ENCODE data around the gene SUSD4. TPM values are rescaled to one million over a fixed set of nuclear protein-coding genes. Genes with fewer than 3 reads are reported as not detected.

The SUSD4 gene
- total and polyA plus RNA-seq, 2 of the 4 experiments (the other 2 are of a cell fraction): 1.8 to 2.7 TPM

DNA sequence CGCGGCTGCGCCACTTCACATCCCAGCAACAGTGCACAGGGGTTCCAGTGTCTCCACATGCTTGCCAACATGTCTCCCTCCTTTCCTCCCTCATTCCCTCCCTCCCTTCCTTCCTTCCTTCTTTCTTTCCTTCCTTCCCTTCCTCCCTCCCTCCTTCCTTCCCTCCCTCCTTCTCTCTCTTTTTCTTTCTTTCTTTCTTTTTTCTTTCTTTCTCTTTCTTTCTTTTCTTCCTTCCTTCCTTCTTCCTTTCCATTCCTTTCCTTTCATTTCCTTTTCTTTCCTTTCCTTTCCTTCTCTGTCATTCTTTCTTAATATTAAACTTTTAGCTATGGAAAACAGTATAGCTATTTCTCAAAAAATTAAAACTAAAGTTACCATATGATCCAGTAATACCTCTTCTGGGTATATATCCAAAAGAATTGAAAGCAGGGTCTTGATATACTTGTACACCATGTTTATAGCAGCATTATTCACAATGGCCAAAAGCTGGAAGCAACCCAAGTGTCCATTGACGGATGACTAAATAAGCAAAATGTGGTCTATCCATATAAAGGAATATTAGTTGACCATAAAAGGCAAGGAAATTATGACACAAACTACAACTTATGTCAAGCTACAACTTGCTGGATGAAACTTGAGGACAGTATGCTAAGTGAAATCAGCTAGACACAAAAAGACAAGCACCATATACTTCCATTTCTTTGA is 165.9 kb downstream of the SUSD4 start:
- no peak overlapping the region for H2AK9ac ChIP-seq (replicated peaks; ENCODE audit: low read depth, low read length, poor library complexity)

More for the DNA sequence above, 165.9 kb downstream of the SUSD4 start:
- ChIA-PET POLR2A (ENCODE audit: unreplicated experiment) (no interaction called here), CTCF (no interaction called here)
- Histone ChIP-seq H3K4me2 (ENCODE audit: low read depth, low read length) (no peak overlapping the region), H3K4ac (ENCODE audit: low read depth, low read length) (no peak overlapping the region), H4K20me1 (ENCODE audit: insufficient read depth, low read length) (no peaks in the 10 kb centered on the region), H3K9me3 (ENCODE audit: control insufficient read depth, insufficient read depth, low read length) (no peaks in the 10 kb centered on the region), H2BK5ac (ENCODE audit: low read depth, low read length, poor library complexity, severe bottlenecking) (no peak overlapping the region), H3K79me1 (ENCODE audit: low read depth in 1 of 2, low read length in 2 of 2) (no peaks in the 10 kb centered on the region), H2AFZ (replicated peaks; ENCODE audit: low read length, poor library complexity) (no peak overlapping the region), H3K14ac (replicated peaks; ENCODE audit: low read depth, low read length) (no peak overlapping the region), H3K36me3 (ENCODE audit: control insufficient read depth, insufficient read depth, low read length) (no peaks in the 10 kb centered on the region), H2AK5ac (ENCODE audit: low read depth, low read length) (no peak overlapping the region), H2BK20ac (ENCODE audit: low read depth, low read length) (no peak overlapping the region), H4K8ac (ENCODE audit: low read depth in 2 of 2, low read length in 2 of 2) (no peak overlapping the region), H3K9ac (ENCODE audit: low read depth, low read length) (no peak overlapping the region), H2BK120ac (ENCODE audit: low read depth, low read length) (no peak overlapping the region), H2BK15ac (ENCODE audit: low read depth, low read length) (no peak overlapping the region), H3K4me1 (ENCODE audit: control insufficient read depth, insufficient read depth, low read length) (no peaks in the 10 kb centered on the region), H3K27me3 (ENCODE audit: control insufficient read depth, insufficient read depth, low read length) (peaks cover 12% of the 10 kb centered on the region), H4K5ac (ENCODE audit: low read depth, low read length) (no peak overlapping the region), H3K56ac (ENCODE audit: extremely low read depth, insufficient read depth, low read length) (no peak overlapping the region), H4K91ac (ENCODE audit: insufficient read depth, low read depth, low read length) (no peak overlapping the region), H3K9me1 (ENCODE audit: insufficient read depth, low read length) (no peaks in the 10 kb centered on the region), H3K27ac (ENCODE audit: insufficient read depth, low read length) (no peak overlapping the region), H3K4me3 (ENCODE audit: insufficient read depth, low read depth, low read length) (no peak overlapping the region), H3K23ac (ENCODE audit: low read depth, low read length) (no peak overlapping the region), H3K18ac (ENCODE audit: low read depth, low read length) (no peak overlapping the region)
- DNase-seq (no peak), ATAC-seq (ENCODE audit: low read depth) (no peak)
- in situ Hi-C loops (cut with MboI; ENCODE audit: low sequenced_read_pairs) (no loop called here), intact Hi-C loops (cut with micrococcal nuclease) (no loop called here), dilution Hi-C loops (cut with HindIII; ENCODE audit: low sequenced_read_pairs, unreplicated experiment) (no loop called here)
- WGBS, 2 experiments (ENCODE audit: extremely low coverage in 2 of 2, insufficient read length in 1 of 2): 52% methylated on average over 3 of the region's 4 CpGs; no CpG with 5 or more reads in 1 of the 2 experiments
- BruUV-seq (replicated peaks): no TSS peak
- TF ChIP-seq, protein P1, sequence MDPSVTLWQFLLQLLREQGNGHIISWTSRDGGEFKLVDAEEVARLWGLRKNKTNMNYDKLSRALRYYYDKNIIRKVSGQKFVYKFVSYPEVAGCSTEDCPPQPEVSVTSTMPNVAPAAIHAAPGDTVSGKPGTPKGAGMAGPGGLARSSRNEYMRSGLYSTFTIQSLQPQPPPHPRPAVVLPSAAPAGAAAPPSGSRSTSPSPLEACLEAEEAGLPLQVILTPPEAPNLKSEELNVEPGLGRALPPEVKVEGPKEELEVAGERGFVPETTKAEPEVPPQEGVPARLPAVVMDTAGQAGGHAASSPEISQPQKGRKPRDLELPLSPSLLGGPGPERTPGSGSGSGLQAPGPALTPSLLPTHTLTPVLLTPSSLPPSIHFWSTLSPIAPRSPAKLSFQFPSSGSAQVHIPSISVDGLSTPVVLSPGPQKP (IDR thresholded peaks at IDR 0.05; ENCODE audit: borderline replicate concordance, low read depth, low read length): no peak
- no peak for TF ChIP-seq RCOR1 (IDR thresholded peaks at IDR 0.05; ENCODE audit: insufficient replicate concordance, low read length)
- no peak for TF ChIP-seq POLR2A (IDR thresholded peaks at IDR 0.05; ENCODE audit: low read depth, low read length)
- TF ChIP-seq SMC3 (IDR thresholded peaks at IDR 0.05; ENCODE audit: low read depth, low read length): no peak
- no peak for TF ChIP-seq NFE2L2 (IDR thresholded peaks at IDR 0.05; ENCODE audit: low read depth, low read length)
- no peak for TF ChIP-seq MAFK (IDR thresholded peaks at IDR 0.05; ENCODE audit: low read depth, low read length)
- no peak for TF ChIP-seq RAD21 (IDR thresholded peaks at IDR 0.05; ENCODE audit: low read length)
